Activated naive CD8-positive, alpha-beta T cell treated with anti-CD3 and anti-CD28 coated beads, Interleukin-2, amount 50 U/mL, for 16 hours (primary cell): Measurements from ENCODE around the gene UGCG.
"Not testable (repeated sequence)": the region's sequence is repeated elsewhere in the genome, so short reads cannot be mapped to it uniquely, and the experiment has no call there.

Experiments used
- DNase-seq: peaks from one replicate; pipeline ENCODE4 v3.0.0-alpha.2; 2020; ENCODE audit warnings: low read depth, low spot score

Gene UGCG

GRCh38 chr9:111919875-111920274 is 23.3 kb downstream of the UGCG start:
- no peak for DNase-seq

- DNase-seq, result no peak
These were observed 23.9 kb downstream of the UGCG start for GRCh38 chr9:111920531-111920930.

- no peak for DNase-seq
These were observed 25.9 kb downstream of the UGCG start for GRCh38 chr9:111922324-111923013.

- DNase-seq, result no peak
These were observed 27.7 kb downstream of the UGCG start for GRCh38 chr9:111924281-111924680.

DNA sequence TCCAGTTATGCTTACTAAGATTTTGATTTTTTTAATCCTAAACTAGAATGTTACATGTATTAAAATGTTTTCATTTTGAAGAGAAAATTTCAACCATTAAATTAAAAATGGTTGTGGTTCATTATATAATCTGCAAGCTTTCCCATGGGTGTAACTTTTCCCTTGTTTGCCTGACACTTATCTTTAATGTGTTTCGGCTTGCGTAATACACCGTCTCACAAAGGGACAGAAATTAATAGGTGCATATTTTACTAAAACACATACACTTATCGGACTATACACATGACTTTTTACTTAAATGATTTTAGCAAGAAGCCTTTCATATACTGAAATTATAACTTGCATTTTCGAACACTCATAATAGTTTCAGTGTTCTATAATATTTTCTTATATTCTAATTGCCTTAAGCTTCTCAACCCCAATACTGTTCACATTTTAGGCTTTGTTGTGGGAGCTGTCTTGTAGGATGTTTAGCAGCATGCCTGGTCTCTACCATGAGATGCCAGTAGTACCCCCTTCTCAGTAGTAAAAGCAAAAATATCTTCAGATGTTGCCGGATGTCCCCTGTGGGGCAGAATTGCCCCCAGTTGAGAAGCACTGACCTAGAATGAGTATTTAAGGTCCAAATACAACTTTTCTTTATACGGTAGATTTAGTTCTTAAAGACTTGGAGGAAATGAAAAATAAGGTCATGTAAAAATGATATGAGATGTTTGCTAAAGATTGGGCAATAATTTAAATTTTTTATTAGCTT is 28.6 kb downstream of the UGCG start:
- DNase-seq, result no peak

DNA sequence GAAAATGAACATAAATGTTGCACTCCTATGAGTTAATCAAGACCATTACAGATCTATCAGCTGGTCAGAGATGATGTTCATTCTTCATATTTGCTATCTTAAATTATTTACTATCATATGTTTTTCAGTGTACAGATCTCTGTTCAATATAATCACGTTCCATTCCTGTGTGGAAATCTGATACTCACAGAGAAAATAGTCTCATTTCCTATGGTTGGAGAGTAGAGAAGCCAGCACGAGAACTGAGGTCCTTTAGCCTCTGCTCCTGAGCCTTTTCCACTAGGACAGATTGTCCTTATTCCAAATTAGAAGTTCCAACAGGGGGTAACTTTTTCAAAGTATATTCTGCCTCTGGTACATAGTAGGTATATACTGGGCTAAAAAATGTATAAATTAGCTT is 29.2 kb downstream of the UGCG start:
- no peak for DNase-seq

- no peak for DNase-seq
These were observed 29.8 kb downstream of the UGCG start for GRCh38 chr9:111926421-111926875.

DNA sequence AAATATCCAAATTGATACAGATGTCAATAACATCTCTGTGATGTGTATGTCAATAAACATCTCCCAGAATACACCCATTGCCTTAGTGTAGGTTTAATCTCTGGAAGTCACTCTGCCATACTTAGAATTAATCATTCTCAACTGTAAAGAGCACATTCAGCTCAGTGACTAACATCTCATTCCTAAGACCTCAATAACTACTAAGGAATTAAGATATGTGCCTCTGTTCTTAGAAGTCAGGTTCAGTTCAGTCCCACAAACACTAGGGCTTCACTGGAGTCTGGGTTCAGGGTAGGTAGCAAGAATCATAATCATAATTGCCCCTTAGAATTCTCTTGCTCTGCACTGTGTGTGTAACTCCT is 31.7 kb downstream of the UGCG start:
- no peak for DNase-seq

DNA sequence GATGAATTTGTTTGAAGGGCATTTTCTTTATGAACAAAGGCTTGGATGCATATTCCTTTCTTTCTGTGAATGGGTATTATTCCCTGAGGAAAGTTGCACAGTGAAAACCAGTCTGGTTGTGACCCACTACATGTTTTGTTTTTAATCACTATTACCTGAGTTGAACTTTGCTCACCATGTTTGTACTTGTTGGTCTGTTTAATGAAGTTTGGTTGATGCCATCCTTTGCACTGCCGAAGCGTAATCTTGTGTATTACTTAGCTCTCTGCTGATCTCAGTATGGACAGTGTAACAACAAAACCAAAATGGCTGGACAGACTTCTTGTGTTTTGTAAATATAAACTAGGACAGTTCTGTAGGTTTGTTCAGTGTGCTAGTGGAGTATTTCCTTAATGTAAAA is 38.1 kb downstream of the UGCG start:
- DNase-seq, result no peak

DNA sequence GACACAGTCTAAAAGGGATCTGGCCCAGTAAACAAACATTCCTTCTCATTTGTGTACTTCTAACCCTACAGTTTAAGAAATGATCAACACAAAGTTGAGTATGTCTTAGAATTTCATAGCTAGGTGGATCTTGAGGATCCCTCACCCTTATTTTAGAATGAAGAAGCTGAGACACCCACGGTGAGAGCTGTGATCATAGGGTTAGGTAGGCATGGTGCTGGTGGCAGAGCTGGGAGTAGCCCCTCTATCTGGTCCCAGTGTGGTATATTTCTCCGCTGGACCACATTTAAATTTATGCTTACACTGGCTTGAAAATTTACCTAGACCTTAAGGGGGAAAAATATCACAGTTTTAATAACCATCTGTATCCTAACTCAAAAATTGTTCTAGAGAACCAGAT is 39.8 kb downstream of the UGCG start:
- no peak for DNase-seq

GRCh38 chr9:111937301-111937700 is 40.7 kb downstream of the UGCG start:
- DNase-seq, result no peak

GRCh38 chr9:111937781-111938426 is 41.3 kb downstream of the UGCG start:
- DNase-seq, result no peak

GRCh38 chr9:111938427-111938800 is 41.8 kb downstream of the UGCG start:
- no peak for DNase-seq

DNA sequence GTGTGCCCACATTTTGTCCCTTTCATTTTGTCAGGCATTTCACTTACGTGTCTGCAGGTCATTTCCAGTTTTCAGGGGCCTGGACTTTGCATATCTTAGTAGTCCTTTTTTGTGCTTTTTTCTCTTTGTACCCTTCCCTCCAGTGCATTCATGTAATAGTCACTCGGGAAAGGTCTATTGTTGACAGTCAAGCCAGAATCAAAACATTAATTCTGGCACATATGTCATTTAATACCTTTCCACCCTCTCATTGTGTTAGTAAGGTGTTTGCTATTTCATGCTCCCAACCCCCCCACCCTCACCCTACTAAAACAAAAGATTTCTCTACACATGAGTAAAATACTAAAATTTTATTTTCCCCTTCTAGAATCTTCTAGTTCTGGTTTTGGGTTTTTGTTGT is 42.7 kb downstream of the UGCG start:
- DNase-seq, result no peak

DNA sequence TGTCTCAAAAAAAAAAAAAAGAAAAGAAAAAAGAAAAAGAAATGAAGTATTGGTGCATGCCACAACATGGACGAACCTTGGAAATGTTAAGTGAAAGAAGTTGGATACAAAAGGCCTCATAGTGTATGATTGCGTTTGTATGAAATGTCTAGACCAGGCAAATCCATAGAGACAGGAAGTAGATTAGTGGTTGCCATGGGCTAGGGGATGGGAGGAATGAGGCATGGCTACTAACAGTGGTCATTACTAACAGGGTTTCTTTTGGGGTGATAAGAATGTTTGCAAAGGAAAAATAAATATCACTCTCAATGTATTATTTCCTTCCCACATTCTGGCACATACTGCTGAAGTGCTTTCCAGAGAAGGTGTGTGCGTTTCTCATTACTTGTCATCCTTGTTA is 44.1 kb downstream of the UGCG start:
- DNase-seq, result no peak

DNA sequence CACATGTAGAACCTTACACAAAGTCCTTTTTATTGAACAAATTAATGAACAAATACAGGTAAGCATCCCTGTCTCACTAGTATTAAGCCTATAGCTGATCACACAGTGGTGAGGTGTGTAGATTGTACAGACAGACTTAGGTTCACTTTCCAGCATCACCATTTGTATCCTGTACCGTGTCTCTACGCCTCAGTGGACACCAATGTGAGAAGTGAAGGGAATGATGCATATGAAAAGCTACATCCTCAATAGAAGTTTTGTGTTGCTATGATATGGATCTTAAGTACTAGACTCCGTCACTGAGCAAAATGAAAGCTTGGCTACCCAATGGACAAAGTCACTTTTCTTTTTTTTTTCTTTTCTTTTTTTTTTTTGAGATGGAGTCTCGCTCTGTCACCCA is 46.6 kb downstream of the UGCG start:
- no peak for DNase-seq

DNA sequence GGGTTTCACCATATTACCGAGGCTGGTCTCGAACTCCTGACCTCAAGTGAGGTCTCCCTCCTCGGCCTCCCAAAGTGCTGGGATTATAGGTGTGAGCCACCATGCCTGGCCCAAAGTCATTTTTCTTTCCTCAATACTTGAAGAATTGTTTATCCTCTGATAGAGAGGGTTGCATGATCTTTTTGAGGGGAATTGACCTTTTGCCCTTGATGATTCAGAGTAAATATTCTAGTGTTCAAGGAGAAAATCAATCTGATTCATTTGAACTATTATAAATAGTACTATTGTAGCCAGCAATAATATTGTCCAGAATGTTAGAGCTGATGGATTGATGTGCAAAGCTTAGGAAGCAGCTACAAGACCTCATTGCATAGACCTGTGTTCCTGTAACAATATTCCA is 47.1 kb downstream of the UGCG start:
- no peak for DNase-seq

DNA sequence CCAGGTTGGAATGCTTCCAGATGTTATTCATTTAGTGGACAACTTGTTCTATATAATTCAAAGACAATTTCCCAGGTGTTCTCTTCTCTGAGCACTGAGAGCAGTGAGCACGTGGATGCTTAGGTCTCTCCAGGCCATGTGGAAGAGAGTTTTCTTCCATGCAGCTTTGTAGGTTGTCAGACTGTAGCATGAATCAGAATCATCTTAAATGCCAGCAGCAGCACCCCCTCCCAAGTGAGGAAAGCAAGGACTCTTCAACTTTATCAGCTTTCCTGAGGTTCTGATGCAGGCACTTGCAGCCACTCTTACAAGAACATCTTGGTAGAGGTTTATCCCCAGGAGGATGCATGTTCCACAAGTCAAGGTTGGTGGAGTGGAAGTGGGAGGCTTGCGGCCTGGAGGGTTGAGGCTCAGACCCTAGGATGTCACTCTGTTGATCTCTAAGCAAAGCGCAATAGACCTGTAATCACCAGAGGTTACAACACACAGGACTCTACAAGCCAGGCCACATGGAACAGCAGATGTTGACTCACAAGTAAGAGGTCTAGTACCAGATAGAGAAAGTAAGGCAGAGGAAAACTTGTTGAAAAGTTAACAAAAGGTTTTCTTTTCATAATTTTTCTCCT is 47.7 kb downstream of the UGCG start:
- no peak for DNase-seq

DNA sequence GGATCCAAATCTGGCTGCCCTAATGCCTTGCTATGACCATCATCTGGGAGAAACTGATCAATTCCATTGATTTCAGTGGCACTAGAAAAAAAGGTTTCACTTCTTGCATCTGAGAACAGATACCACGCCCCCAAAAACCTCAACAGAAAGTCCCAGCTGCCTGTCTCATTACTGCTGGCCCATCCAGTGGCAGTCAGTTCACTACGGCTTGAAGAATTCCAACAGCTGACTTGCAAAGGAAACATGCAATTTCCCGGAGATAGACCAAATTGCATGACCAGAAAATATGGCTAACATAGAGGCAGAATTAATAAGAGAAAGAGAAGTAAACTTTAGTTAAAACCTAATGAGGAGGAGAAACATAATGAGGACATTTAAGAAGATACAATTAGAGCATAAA is 48.6 kb downstream of the UGCG start:
- no peak for DNase-seq

DNA sequence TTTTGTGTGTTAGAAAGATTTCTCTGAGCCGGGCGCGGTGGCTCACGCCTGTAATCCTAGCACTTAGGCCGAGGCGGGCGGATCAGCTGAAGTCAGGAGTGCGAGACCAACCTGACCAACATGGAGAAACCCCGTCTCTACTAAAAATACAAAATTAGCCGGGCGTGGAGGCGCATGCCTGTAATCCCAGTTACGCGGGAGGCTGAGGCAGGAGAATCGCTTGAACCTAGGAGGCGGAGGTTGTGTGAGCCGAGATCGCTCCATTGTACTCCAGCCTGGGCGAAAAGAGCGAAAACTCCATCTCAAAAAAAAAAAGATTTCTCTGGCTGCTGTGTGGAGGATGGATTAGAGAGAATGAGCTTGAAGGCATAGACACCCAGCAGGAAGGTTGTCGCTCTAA is 51.5 kb downstream of the UGCG start:
- DNase-seq, result not testable (repeated sequence)

GRCh38 chr9:111948951-111949350 is 52.3 kb downstream of the UGCG start:
- DNase-seq, result no peak

DNA sequence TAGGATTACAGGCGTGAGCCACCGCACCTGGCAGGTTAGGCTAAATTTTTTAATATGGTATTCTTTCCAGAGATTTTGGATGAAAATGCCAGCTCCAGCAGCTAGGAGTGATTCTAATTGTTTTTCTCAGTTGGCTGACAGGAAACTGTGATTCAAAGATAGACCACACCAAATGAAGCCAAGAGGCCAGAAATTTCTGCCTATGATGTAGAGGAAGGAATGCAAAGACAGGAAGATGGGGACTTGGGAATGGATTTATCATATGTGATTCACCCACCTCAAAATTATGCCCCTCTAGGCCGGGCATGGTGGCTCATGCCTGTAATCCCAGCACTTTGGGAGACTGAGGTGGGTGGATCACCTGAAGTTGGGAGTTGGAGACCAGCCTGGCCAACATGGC is 53.3 kb downstream of the UGCG start:
- no peak for DNase-seq

- DNase-seq, result no peak
These were observed 55.9 kb downstream of the UGCG start for GRCh38 chr9:111952559-111952958.
